ENCODE results near the gene MXRA7.

MXRA7 gene

DNA sequence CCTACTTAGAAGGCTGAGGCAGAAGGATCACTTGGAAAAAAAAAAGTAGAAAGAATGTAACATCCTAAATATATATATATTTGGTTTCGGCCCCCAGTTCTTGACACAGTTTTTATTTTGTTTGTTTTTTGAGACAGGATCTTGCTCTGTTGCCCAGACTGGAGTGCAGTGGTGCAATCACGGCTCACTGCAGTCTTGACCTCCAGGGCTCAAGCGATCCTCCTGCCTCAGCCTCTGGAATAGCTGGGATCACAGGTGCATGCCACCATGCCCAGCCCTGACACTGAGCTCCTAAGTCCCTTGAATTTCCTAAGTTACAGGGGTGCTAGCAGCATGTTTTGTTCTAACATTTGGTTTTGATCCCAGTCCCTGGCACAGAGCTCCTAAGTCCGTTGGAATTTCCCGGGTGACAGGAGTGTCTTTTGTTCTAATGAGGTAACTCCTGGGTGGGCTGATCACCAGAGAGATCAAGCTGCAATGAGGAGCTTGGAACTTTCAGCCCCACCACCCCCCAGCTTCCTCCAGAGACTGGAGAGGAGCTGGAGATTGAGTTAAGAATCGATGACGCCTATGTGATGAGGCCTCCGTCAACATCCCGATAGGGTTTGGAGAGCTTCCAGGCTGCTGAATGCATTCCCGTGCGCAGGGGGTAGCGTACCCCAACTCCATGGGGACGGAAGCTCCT, 20.0 kb downstream of the MXRA7 start:
- Histone ChIP-seq H3K27me3 (ENCODE audit: low read depth, low read length) (no peaks in the 10 kb centered on the region), H4K20me1 (ENCODE audit: insufficient read depth, low read length) (no peaks in the 10 kb centered on the region), H3K27ac (ENCODE audit: low read length) (no peak overlapping the region), H3K9me3 (ENCODE audit: insufficient read depth, low read length) (no peaks in the 10 kb centered on the region), H3K4me3 (ENCODE audit: low read length) (no peak overlapping the region), H3K79me2 (ENCODE audit: low read length) (no peaks in the 10 kb centered on the region), H3K36me3 (replicated peaks; ENCODE audit: low read depth, low read length) (no peaks in the 10 kb centered on the region), H3K4me2 (ENCODE audit: low read length) (no peak overlapping the region), H3K9ac (ENCODE audit: low read length) (no peak overlapping the region), H2AFZ (ENCODE audit: low read depth, low read length) (no peak overlapping the region), H3K4me1 (ENCODE audit: low read length) (peaks cover 13% of the 10 kb centered on the region)
- TF ChIP-seq, protein P1, sequence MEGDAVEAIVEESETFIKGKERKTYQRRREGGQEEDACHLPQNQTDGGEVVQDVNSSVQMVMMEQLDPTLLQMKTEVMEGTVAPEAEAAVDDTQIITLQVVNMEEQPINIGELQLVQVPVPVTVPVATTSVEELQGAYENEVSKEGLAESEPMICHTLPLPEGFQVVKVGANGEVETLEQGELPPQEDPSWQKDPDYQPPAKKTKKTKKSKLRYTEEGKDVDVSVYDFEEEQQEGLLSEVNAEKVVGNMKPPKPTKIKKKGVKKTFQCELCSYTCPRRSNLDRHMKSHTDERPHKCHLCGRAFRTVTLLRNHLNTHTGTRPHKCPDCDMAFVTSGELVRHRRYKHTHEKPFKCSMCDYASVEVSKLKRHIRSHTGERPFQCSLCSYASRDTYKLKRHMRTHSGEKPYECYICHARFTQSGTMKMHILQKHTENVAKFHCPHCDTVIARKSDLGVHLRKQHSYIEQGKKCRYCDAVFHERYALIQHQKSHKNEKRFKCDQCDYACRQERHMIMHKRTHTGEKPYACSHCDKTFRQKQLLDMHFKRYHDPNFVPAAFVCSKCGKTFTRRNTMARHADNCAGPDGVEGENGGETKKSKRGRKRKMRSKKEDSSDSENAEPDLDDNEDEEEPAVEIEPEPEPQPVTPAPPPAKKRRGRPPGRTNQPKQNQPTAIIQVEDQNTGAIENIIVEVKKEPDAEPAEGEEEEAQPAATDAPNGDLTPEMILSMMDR (IDR thresholded peaks at IDR 0.05; ENCODE audit: low read depth, low read length) = no peak
- no peak for TF ChIP-seq EZH2phosphoT487 (IDR thresholded peaks at IDR 0.05; ENCODE audit: low read depth)

DNA sequence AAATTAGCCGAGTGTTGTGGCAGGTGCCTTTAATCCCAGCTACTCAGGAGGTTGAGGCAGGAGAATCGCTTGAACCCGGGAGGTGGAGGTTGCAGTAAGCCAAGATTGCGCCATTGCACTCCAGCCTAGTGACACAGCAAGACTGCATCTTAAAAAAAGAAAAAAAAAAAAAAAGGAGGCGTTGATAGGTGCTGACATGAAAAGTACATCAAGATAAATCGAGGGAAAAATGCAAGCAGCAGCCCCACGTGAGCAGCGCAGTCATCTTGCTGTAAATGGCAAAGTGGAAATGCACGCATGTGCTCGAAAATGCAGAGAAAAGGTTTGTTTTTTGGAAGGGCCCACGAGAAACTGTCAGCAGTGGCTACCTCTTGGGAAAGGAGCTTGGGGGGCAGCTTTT, 20.9 kb downstream of the MXRA7 start:
- H3K9me3 ChIP-seq (ENCODE audit: insufficient read depth, low read length) = no peaks in the 10 kb centered on the region
- no peak overlapping the region for H3K4me2 ChIP-seq (ENCODE audit: low read length)
- no peak overlapping the region for H2AFZ ChIP-seq (ENCODE audit: low read depth, low read length)
- H3K4me1 ChIP-seq (ENCODE audit: low read length) = peaks cover 13% of the 10 kb centered on the region
- H3K4me3 ChIP-seq (ENCODE audit: low read length) = no peak overlapping the region
- H3K27me3 ChIP-seq (ENCODE audit: low read depth, low read length) = no peaks in the 10 kb centered on the region
- no peaks in the 10 kb centered on the region for H4K20me1 ChIP-seq (ENCODE audit: insufficient read depth, low read length)
- H3K27ac ChIP-seq (ENCODE audit: low read length) = no peak overlapping the region
- TF ChIP-seq, protein P1 (IDR thresholded peaks at IDR 0.05; ENCODE audit: low read depth, low read length) = no peak
- H3K79me2 ChIP-seq (ENCODE audit: low read length) = no peaks in the 10 kb centered on the region
- H3K9ac ChIP-seq (ENCODE audit: low read length) = no peak overlapping the region
- H3K36me3 ChIP-seq (replicated peaks; ENCODE audit: low read depth, low read length) = no peaks in the 10 kb centered on the region

DNA sequence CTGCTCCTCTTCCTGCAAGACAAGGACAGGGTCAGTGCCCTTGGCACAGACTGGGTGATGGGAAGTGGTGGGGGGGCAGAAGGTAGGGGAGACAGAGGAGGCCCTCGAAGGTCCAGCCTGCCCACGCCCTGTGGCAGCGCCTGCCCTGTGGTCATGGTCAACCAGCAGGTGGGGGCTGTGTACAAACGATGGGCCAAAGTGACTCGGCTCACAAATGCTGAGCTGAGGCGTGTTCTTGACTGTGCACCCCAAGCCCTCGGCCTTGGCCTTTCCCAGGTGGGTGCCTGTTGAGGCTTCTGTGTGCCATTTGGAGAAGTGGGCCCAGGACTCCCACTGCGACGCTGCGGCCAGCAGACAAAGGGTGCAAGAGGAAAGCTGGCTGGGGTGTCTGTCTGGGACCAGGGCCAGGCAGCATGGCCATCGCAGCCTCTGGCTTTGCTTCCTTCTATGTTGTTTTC, 22.6 kb downstream of the MXRA7 start:
- TF ChIP-seq, protein P1 (IDR thresholded peaks at IDR 0.05; ENCODE audit: low read depth, low read length) = no peak
- TF ChIP-seq EZH2phosphoT487 (IDR thresholded peaks at IDR 0.05; ENCODE audit: low read depth) = no peak
- Histone ChIP-seq H3K4me2 (ENCODE audit: low read length) (no peak overlapping the region), H3K27ac (ENCODE audit: low read length) (no peak overlapping the region)

DNA sequence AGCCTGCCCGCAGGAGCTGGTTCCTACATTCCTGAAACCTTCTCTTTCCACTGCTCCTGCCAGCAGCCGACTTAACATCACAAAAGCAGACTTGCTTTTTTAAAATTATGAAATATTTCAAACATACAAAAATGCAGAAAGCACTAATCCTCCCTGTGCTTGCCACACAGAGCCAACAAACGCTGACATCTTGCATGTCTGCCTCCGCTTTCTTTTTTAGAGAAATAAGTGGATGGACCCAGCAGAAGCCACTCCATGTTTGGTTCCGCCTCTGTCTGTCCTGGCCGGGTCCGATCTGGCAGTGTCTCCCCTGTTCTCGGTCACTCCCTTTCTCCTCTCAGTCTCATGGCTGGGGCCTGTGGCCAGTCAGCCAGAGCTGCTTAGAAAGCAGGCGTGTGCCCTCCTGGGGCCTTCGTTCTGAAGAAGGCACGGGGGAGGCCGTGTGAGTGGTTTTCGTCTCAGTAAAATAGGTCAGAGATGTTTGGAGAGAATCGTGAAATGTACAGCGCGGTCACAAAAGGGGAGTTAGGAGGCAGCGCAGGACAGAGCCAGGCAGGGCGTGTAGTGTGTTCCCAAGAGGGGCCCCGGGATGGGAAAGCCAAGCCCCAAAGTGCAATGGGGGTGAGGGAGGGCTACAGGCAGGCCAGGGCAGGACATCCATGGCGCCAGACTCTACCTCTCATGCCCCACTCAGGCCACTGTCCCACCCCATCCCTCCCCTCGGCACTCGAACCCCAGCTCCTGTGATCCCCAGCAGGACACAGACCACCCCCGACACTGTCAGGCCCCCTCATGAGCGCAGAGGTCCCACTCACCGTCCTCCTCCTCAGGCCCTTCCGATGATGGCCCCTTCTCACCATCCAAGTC, 23.2 kb downstream of the MXRA7 start:
- H2AFZ ChIP-seq (ENCODE audit: low read depth, low read length) = no peak overlapping the region
- H3K79me2 ChIP-seq (ENCODE audit: low read length) = no peaks in the 10 kb centered on the region
- no peak overlapping the region for H3K27ac ChIP-seq (ENCODE audit: low read length)
- no peak overlapping the region for H3K4me3 ChIP-seq (ENCODE audit: low read length)
- no peak for TF ChIP-seq EZH2phosphoT487 (IDR thresholded peaks at IDR 0.05; ENCODE audit: low read depth)
- TF ChIP-seq, protein P1 (IDR thresholded peaks at IDR 0.05; ENCODE audit: low read depth, low read length) = no peak
- no peak overlapping the region for H3K9ac ChIP-seq (ENCODE audit: low read length)
- H3K9me3 ChIP-seq (ENCODE audit: insufficient read depth, low read length) = no peaks in the 10 kb centered on the region
- H3K27me3 ChIP-seq (ENCODE audit: low read depth, low read length) = no peaks in the 10 kb centered on the region
- H3K4me2 ChIP-seq (ENCODE audit: low read length) = no peak overlapping the region
- H4K20me1 ChIP-seq (ENCODE audit: insufficient read depth, low read length) = no peaks in the 10 kb centered on the region
- no peaks in the 10 kb centered on the region for H3K4me1 ChIP-seq (ENCODE audit: low read length)
- no peaks in the 10 kb centered on the region for H3K36me3 ChIP-seq (replicated peaks; ENCODE audit: low read depth, low read length)

More for the DNA sequence above, 22.6 kb downstream of the MXRA7 start:
- Histone ChIP-seq H4K20me1 (ENCODE audit: insufficient read depth, low read length) (no peaks in the 10 kb centered on the region), H2AFZ (ENCODE audit: low read depth, low read length) (no peak overlapping the region), H3K9me3 (ENCODE audit: insufficient read depth, low read length) (no peaks in the 10 kb centered on the region), H3K27me3 (ENCODE audit: low read depth, low read length) (no peaks in the 10 kb centered on the region), H3K79me2 (ENCODE audit: low read length) (no peaks in the 10 kb centered on the region), H3K9ac (ENCODE audit: low read length) (no peak overlapping the region), H3K36me3 (replicated peaks; ENCODE audit: low read depth, low read length) (no peaks in the 10 kb centered on the region), H3K4me1 (ENCODE audit: low read length) (peaks cover 6% of the 10 kb centered on the region), H3K4me3 (ENCODE audit: low read length) (no peak overlapping the region)

Data from OCI-LY3 (cell line).